ENCODE results near the gene TRMT44.
A peak's percentile ranks its signal among the peaks of the same experiment; 100 is the strongest.

Gene TRMT44

GRCh38 chr4:8493484-8493883, 52.9 kb downstream of the TRMT44 start:
- no peak for DNase-seq (ENCODE audit: low spot score)

DNA sequence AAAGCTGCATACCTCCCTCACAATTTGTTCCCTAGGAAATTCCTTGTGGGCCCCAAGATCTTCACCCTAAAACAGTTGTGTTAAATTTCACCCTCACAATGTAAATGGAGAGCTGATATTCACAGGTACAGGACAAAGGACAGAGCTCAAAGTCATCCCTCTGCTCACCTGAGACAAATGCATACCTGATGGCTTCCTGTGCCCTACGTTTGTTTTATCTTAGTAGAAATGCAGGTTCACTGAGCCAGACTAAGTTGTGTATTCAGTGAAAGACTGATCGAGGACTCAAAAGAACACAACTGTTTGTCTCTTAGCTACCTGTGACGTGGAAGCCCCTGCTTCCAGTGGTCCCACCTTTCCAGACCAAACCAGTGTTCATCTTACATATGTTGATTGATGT, 53.6 kb downstream of the TRMT44 start:
- DNase-seq (ENCODE audit: low spot score) = no peak

DNA sequence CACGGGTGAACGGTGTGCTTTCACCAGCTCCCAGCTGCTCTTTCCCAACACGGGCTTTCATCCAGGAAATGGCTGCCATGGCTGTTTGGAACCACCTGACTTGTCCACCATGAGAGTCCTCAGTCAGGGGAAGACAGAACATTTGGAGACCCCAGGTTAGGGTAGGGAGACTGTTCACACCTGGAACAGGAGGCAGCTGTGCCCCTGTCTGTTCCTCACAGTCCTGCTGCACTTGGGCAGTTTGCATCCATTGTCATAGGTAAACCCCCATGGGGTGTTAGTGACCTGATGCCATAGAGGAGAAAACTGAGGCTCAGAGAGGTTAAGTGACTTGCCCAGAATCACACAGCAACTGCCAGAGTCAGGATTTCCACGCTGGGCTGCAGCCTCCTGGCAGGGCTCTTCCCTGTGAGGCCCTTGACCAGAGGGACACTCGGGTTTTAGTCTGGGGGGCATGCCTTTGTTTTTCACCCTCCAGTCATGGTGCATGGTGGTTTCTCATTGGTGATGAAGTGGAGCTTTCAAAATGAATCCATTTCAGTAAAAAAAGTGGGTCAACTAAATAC, 54.5 kb downstream of the TRMT44 start:
- DNase-seq (ENCODE audit: low spot score) = no peak

- DNase-seq (ENCODE audit: low spot score) = no peak
Observed at GRCh38 chr4:8495803-8496202, 55.2 kb downstream of the TRMT44 start.

GRCh38 chr4:8497762-8498161, 57.2 kb downstream of the TRMT44 start:
- no peak for DNase-seq (ENCODE audit: low spot score)

GRCh38 chr4:8500966-8501365, 60.4 kb downstream of the TRMT44 start:
- no peak for DNase-seq (ENCODE audit: low spot score)

GRCh38 chr4:8501781-8502180, 61.2 kb downstream of the TRMT44 start:
- DNase-seq (ENCODE audit: low spot score) = no peak

DNA sequence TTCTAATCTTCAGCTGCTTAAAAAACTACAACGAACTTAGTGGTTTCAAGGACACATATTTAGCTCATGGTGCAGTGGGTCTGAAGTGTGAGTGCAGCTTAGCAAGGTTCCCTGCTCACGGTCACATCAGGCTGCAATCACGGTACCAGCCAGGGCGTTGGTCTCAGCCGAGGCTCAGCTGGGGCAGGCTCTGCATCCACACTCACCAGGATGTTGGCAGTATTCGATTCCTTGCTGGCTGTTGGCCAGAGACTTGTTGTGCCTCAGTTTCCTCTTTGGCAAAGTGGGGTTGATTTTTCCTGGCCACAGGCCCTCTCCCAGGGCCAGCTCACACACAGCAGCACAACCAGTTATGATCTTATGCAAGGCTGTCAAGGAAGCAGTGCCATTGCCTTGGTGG, 61.8 kb downstream of the TRMT44 start:
- no peak for DNase-seq (ENCODE audit: low spot score)

GRCh38 chr4:8502836-8503585, 62.4 kb downstream of the TRMT44 start:
- DNase-seq (ENCODE audit: low spot score) = no peak

DNA sequence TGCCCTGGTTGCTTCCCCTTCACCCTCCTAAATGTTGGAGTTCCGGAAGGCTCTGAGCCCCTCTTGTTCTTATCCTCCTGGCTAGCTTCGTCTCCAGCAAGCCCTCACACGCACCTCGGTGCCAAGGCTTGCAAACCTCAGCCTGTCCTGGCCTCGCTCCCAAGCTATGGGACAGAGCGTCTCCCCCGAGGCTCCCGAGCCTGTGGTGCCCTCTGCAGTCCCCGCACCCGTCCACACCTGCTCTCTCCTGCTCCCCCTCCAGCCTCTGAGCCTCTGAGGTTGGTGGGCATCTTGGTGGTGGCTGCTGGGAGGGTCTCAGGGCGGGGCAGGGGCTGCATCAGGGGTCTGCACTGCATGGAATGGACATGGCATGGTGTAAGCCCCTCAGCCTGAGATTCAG, 63.2 kb downstream of the TRMT44 start:
- peak; percentile 19 for DNase-seq (ENCODE audit: low spot score)

DNA sequence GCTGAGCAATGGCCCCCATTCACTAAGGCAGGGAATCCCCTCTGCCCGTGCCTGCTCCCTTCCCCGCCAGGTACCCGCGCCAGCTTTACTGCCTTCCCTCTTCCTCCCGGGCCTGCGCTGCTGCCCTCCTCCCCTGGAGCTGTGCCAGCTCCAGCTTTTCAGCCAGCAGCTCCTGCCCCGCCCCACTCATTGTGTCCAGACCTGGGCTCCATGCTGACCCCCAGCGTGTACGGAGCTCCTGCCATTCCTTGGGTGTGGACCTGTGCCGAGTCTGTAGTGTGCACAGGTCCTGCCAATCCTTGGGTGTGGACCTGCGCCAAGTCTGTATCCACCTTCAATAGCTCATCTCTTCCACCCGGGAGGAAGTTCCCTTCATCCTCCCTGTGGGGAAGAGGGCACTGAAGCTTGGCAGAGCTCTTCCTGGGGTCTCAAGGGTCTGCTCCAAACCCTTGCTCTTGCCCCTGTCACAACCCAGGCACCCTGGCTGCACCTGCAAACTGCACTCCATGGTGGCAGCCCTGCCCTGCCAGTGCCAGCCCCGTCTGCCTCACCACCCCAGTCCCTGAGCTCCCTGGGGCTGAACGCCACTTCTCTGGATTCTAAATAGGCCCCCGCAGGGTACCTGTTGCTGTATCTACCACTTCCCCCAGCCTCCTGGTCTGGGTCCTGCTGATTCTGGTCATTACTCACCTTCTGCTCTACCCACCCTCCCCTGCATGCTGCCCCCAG, 63.9 kb downstream of the TRMT44 start:
- DNase-seq (ENCODE audit: low spot score) = peak; percentile 17

DNA sequence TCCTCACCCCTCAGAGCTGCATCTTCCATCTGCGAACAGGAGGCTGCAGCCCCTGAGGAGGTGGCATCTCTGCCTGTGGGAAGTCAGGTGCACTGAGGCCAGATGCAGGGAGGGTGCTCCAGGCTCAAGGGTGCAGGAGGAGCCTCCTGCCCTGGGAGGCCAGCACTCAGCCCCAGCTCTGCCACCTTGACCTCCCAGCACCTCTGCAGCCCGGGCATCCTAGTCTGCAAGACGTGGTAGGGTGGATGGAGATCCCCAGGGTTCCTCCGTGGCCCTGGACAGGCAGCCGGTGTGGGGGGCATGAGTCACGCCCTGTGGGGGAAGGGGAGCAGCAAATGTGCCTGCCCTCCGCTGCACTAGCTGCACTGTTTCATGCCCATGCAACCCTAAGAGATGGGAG, 64.7 kb downstream of the TRMT44 start:
- no peak for DNase-seq (ENCODE audit: low spot score)

DNA sequence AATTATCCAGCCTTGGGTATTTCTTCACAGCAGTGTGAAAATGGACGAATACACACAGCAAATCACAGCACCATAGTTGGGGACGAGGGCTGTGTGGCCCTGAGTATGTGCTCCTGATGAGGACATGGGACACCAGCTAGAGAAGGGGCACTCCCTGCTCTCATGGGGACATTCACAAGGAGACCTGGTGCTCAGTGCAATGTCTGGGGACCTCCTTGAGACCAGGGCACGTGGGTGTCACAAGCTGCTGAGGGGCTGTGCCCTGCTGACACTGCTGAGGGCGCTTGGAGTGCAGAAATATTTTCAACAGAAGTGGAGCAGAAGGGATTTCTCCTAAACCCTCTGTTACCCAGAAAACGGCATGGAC, 65.4 kb downstream of the TRMT44 start:
- DNase-seq (ENCODE audit: low spot score) = no peak

DNA sequence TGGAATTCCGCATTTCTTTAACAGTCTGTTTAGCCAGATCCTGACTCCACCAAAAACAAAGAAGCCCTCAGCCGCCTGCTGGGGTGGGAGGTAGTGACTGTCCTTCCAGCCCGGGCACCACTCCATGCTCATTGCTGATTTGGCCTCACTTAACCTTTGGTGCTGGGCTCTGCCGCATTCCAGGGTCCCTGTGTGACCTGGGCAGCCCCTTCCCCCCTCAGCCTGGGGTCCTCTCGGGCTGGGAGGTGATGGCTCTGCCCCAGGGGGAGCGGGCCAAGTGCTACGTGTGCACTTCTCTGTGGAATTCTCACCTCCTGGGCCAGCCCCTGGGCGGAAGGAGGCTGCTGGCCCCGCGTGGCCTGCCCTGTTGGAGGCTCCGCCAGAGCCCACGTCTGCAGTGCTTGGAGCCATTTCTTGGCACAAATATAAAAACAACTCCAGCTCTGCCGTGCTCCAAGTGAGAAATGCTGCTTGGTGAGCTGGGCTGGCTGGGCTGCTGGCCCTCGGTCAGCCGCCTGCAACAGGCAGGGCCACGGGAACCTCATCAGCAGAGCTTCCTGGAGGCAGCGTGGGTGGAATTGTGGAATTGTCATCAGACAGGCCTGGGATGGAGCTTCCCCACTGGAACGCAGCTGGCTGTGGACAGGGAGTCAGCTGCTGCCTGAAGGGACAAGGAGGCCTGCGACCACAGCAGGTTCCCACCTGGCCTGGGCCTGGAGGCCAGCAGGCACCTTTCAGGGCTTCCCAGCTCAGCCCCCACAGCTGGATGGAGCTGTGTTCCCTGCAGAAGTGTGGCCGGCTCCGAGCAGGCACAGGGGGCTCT, 66.0 kb downstream of the TRMT44 start:
- DNase-seq (ENCODE audit: low spot score) = peak; percentile 55

- no peak for DNase-seq (ENCODE audit: low spot score)
Observed at GRCh38 chr4:8507196-8507570, 66.6 kb downstream of the TRMT44 start.

GRCh38 chr4:8507624-8508023, 67.0 kb downstream of the TRMT44 start:
- DNase-seq (ENCODE audit: low spot score) = no peak

DNA sequence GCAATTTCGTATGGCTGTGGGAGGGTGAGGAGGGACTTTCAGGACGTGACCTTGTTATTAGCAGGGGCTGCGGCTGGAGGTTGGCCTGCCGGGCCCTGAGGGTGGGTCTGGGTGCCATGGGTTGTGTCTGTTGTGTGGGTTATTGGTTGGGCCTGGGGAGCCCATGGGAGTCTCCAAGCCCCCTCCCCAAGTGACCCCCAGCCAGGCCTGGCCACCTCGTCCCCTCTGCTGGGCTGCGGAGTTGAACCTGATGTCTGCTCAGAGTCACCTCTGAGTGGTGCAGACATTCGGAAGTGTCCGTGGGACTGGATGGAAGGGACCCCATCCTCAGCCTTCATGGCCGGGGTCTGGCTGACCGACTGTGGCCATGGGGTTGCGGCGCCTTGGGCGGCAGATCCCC, 67.7 kb downstream of the TRMT44 start:
- no peak for DNase-seq (ENCODE audit: low spot score)

DNA sequence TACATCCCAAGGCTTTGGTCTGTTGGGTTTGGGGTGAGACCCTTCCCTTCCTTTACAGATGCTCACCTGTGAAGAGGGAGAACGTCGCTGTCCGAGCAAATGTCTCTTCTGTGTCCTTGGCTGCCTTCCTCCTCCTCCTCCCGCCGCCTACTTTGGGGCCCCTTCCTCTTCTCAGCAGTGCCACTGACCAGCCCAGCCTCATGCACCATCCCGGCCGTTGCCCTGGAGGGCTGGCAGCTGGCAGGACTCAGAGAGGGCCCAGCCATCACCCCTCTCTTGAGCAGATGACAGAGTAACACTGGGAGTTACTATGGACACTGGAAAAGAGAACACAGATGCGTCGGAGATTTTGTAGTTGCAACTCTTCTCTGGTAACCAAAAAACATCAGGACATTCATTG, 68.2 kb downstream of the TRMT44 start:
- no peak for DNase-seq (ENCODE audit: low spot score)

DNA sequence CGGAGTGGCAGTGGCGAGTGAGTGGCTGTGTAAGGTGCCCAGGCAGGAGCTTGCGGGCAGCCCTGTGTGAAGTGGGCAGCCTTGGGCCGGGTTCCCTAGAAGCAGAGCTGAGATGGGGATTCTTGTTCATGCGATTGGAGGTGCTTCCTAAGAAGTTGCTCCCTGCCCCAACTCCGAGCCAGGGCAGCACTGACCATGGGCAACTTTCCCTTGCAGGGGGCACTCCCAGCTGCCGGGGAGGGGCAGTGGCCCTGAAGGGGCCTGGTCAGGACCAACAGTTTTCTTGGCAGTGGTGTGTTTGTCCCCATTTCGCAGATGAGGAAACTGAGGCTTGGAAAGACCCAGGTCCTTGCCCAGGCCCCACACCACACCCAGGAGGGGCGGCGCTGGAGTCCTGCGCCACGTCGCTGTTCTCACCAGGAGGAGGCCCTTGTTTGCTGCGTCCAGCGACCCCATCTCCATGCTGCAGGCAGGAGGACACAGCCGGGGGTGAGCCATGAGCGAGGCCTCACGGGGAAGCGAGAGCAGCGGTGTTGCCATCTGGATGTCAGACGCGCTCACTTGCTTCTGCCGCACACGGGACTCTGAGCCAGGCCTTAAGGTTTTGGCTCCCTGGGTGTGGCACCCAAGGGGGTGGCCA, 68.9 kb downstream of the TRMT44 start:
- DNase-seq (ENCODE audit: low spot score) = no peak

DNA sequence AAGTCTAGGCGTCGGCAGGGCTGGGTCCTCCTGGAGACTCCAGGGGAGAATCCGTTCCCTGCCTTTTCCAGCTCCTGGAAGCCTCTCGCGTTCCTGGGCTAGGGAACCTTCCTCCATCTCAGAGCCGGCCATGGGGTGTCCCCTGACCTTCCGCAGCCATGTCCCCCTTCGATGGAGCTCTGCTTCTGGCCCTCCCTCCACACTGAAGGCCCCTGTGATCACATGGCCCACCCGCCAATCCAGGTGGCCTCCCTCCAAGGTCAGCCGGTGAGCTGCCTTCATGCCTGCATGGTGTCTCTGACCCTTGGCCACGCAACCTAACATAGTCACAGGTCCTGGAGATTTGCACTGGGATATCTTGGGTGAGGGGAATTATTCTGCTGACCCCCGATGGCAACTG, 69.6 kb downstream of the TRMT44 start:
- DNase-seq (ENCODE audit: low spot score) = no peak

DNA sequence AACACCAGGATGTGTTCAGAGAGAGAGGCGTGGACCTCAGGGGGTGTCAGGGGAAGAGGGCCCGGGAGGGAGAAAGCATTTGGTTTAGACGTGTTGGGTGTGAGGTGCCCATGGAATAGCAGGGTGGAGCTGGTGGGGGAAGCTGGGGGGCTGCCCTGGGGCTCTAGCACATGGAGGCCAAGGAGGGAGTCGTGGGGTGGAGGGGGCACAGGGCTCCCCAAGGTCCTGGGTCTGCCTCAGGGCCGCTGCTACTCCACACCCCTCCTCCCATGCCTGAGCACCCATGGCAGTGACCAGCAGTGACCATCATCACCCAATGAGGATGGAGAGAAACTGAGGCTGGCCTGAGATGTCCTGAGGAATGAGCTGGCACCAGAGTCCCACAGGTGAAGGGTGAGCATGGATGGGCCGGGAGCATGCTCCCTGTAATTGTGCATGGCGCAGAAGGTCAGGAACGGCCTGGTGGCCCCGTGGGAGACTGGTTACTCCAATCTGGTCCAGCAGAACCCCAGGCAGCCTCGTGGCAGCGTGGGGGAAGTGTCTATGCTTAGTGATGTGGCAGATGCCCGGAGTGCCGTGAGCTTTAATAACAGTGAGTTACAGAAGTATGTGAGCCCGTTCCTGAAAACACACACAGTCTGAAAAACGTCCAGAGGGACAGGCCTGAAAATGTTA, 70.2 kb downstream of the TRMT44 start:
- DNase-seq (ENCODE audit: low spot score) = no peak

- DNase-seq (ENCODE audit: low spot score) = no peak
Observed at GRCh38 chr4:8512510-8512909, 71.9 kb downstream of the TRMT44 start.
